Osteocyte (in vitro differentiated cells): ENCODE measurements around the gene METTL1. TPM values are rescaled to one million over a fixed set of nuclear protein-coding genes. Genes with fewer than 3 reads are reported as not detected.
"Not testable (repeated sequence)": the region's sequence is repeated elsewhere in the genome, so short reads cannot be mapped to it uniquely, and the experiment has no call there.

Experiments
- DNase-seq: peaks from one replicate; pipeline ENCODE4 v3.0.0; 2021; ENCODE audit warnings: mixed read lengths; ENCODE audit not compliant: unreplicated experiment; ENCODE audit errors: extremely low spot score
- H3K27ac Mint-ChIP-seq: one replicate; pipeline ENCODE4 v1.8.0; 2021; ENCODE audit warnings: mild to moderate bottlenecking, mixed read lengths; ENCODE audit not compliant: unreplicated experiment
- H3K27me3 Mint-ChIP-seq: one replicate; pipeline ENCODE4 v1.8.0; 2021; ENCODE audit warnings: mixed read lengths; ENCODE audit not compliant: unreplicated experiment
- H3K36me3 Mint-ChIP-seq: one replicate; pipeline ENCODE4 v1.8.0; 2021; ENCODE audit warnings: mixed read lengths; ENCODE audit not compliant: unreplicated experiment
- H3K4me1 Mint-ChIP-seq: one replicate; pipeline ENCODE4 v1.8.0; 2021; ENCODE audit warnings: mixed read lengths; ENCODE audit not compliant: unreplicated experiment
- H3K4me3 Mint-ChIP-seq: one replicate; pipeline ENCODE4 v1.8.0; 2021; ENCODE audit warnings: mild to moderate bottlenecking, moderate library complexity, mixed read lengths; ENCODE audit not compliant: unreplicated experiment
- H3K9me3 Mint-ChIP-seq: one replicate; pipeline ENCODE4 v1.8.0; 2021; ENCODE audit warnings: mixed read lengths; ENCODE audit not compliant: unreplicated experiment
- CTCF ChIP-seq: fragments of 200-600 bp; sonication (generic); IDR thresholded peaks from 2 replicates; pipeline ENCODE4 v1.5.0; 2021; ENCODE audit warnings: antibody characterized with exemption, mild to moderate bottlenecking, moderate library complexity
- long read RNA-seq: library from polyadenylated mRNA; unstranded; transcript quantifications from one replicate; pipeline ENCODE4 v2.0.0, GENCODE V29; 2021
- total RNA-seq: library from RNA; stranded (reverse); gene quantifications from 2 replicates; pipeline ENCODE4 v1.2.1, GENCODE V29; 2021

Gene METTL1
- total RNA-seq: 22.3 and 23.9 TPM in 2 replicates
- long read RNA-seq, transcript METTL1-202 (6 exons, 2,066 nt): major isoform, 58 of 63 reads
- long read RNA-seq, partial matches to known transcripts: 2 of 63 reads
- long read RNA-seq, other reads (novel, unspliced or antisense): 2 of 63 reads

GRCh38 chr12:57771873-57772428 is at the start of gene METTL1:
METTL1 (minus strand) TSS chr12:57772105; CDS start chr12:57772083, 22 bp downstream.
- no peak for TF ChIP-seq CTCF
- peak; percentile 97 for DNase-seq

GRCh38 chr12:57821015-57821414 is 49.1 kb upstream of the METTL1 start:
- not testable (repeated sequence) for H3K4me1 Mint-ChIP-seq, H3K4me3 Mint-ChIP-seq, H3K27me3 Mint-ChIP-seq, H3K9me3 Mint-ChIP-seq, DNase-seq
- Mint-ChIP-seq H3K36me3 (peaks cover 60% of the 10 kb centered on the region), H3K27ac (peak overlapping the region; percentile 27)

More at GRCh38 chr12:57771873-57772428, at the start of gene METTL1:
- Mint-ChIP-seq H3K27ac (peak within 1 kb of the TSS; percentile 99), H3K9me3 (no peaks in the 10 kb centered on the region), H3K4me3 (peak within 1 kb of the TSS; percentile 98), H3K4me1 (peaks cover 22% of the 10 kb centered on the region), H3K36me3 (peaks cover 15% of the 10 kb centered on the region), H3K27me3 (no peaks in the 10 kb centered on the region)

- not testable (repeated sequence) for H3K9me3 Mint-ChIP-seq, H3K27ac Mint-ChIP-seq, H3K4me1 Mint-ChIP-seq, H3K27me3 Mint-ChIP-seq, H3K4me3 Mint-ChIP-seq, DNase-seq
- peaks cover 53% of the 10 kb centered on the region for H3K36me3 Mint-ChIP-seq
Measured at GRCh38 chr12:57820119-57820518, 48.2 kb upstream of the METTL1 start.

- H3K27me3 Mint-ChIP-seq, H3K4me3 Mint-ChIP-seq: not testable (repeated sequence)
Measured at GRCh38 chr12:57817990-57818331, 46.1 kb upstream of the METTL1 start.

GRCh38 chr12:57817261-57817989 is 45.5 kb upstream of the METTL1 start:
- peaks cover 27% of the 10 kb centered on the region for H3K36me3 Mint-ChIP-seq
- DNase-seq: no peak
- no peaks in the 10 kb centered on the region for H3K4me1 Mint-ChIP-seq
- H3K4me3 Mint-ChIP-seq: no peak overlapping the region
- H3K27ac Mint-ChIP-seq: no peak overlapping the region
- H3K27me3 Mint-ChIP-seq: no peaks in the 10 kb centered on the region
- TF ChIP-seq CTCF: no peak
- no peaks in the 10 kb centered on the region for H3K9me3 Mint-ChIP-seq

More at GRCh38 chr12:57817990-57818331, 46.1 kb upstream of the METTL1 start:
- H3K4me1 Mint-ChIP-seq, DNase-seq, H3K27ac Mint-ChIP-seq, H3K9me3 Mint-ChIP-seq: not testable (repeated sequence)
- peaks cover 32% of the 10 kb centered on the region for H3K36me3 Mint-ChIP-seq

- Mint-ChIP-seq H3K27me3 (no peaks in the 10 kb centered on the region), H3K36me3 (peaks cover 23% of the 10 kb centered on the region), H3K4me3 (no peak overlapping the region), H3K27ac (no peak overlapping the region), H3K9me3 (no peaks in the 10 kb centered on the region), H3K4me1 (no peaks in the 10 kb centered on the region)
- no peak for DNase-seq
- no peak for TF ChIP-seq CTCF
Measured at GRCh38 chr12:57816855-57817151, 44.9 kb upstream of the METTL1 start.
